ENCODE measurements around the gene SCAPER. TPM values are rescaled to one million over a fixed set of nuclear protein-coding genes. Genes with fewer than 3 reads are reported as not detected.
"Not testable (repeated sequence)": the region's sequence is repeated elsewhere in the genome, so short reads cannot be mapped to it uniquely, and the experiment has no call there.

SCAPER gene
- total RNA-seq, 2 donors from 2014 or later = 27.9 to 32.1 TPM

GRCh38 chr15:76913737-76914136 lies 8.6 kb upstream of the SCAPER start:
- no peak for DNase-seq (ENCODE audit: low spot score)
- intact Hi-C loops (cut with DNase I) = no loop called here

- intact Hi-C loops (cut with DNase I) = no loop called here
- DNase-seq (ENCODE audit: low spot score) = no peak
Measured at GRCh38 chr15:76912430-76912829, 7.3 kb upstream of the SCAPER start.

GRCh38 chr15:76905855-76906254 lies 715 bp upstream of the SCAPER start:
- DNase-seq (ENCODE audit: low spot score) = no peak
- intact Hi-C loops (cut with DNase I) = no loop called here

- no peak for DNase-seq (ENCODE audit: low spot score)
- intact Hi-C loops (cut with DNase I) = no loop called here
Measured at GRCh38 chr15:76904461-76905012, 603 bp downstream of the SCAPER start.

- no peak for DNase-seq (ENCODE audit: low spot score)
- intact Hi-C loops (cut with DNase I) = no loop called here
Measured at GRCh38 chr15:76903251-76903681, 1.9 kb downstream of the SCAPER start.

GRCh38 chr15:76901965-76902364 lies 3.2 kb downstream of the SCAPER start:
- no peak for DNase-seq (ENCODE audit: low spot score)
- intact Hi-C loops (cut with DNase I) = no loop called here

GRCh38 chr15:76899931-76900310 lies 5.2 kb downstream of the SCAPER start:
- DNase-seq (ENCODE audit: low spot score); intact Hi-C loops (cut with DNase I): not testable (repeated sequence)

- DNase-seq (ENCODE audit: low spot score); intact Hi-C loops (cut with DNase I): not testable (repeated sequence)
Measured at GRCh38 chr15:76899176-76899930, 5.8 kb downstream of the SCAPER start.

- intact Hi-C loops (cut with DNase I) = no loop called here
- DNase-seq (ENCODE audit: low spot score) = no peak
Measured at GRCh38 chr15:76898102-76898501, 7.0 kb downstream of the SCAPER start.

- intact Hi-C loops (cut with DNase I) = no loop called here
- no peak for DNase-seq (ENCODE audit: low spot score)
Measured at GRCh38 chr15:76894174-76894573, 11.0 kb downstream of the SCAPER start.

GRCh38 chr15:76892836-76893235 lies 12.3 kb downstream of the SCAPER start:
- intact Hi-C loops (cut with DNase I); DNase-seq (ENCODE audit: low spot score): not testable (repeated sequence)

GRCh38 chr15:76887280-76888141 lies 17.6 kb downstream of the SCAPER start:
- intact Hi-C loops (cut with DNase I); DNase-seq (ENCODE audit: low spot score): not testable (repeated sequence)

GRCh38 chr15:76885212-76885611 lies 19.9 kb downstream of the SCAPER start:
- intact Hi-C loops (cut with DNase I) = no loop called here

GRCh38 chr15:76875911-76876310 lies 29.2 kb downstream of the SCAPER start:
- intact Hi-C loops (cut with DNase I) = no loop called here
- DNase-seq (ENCODE audit: low spot score) = no peak

More at GRCh38 chr15:76885212-76885611, 19.9 kb downstream of the SCAPER start:
- no peak for DNase-seq (ENCODE audit: low spot score)

- DNase-seq (ENCODE audit: low spot score); intact Hi-C loops (cut with DNase I): not testable (repeated sequence)
Measured at GRCh38 chr15:76873066-76873465, 32.1 kb downstream of the SCAPER start.

GRCh38 chr15:76871930-76872329 lies 33.2 kb downstream of the SCAPER start:
- no peak for DNase-seq (ENCODE audit: low spot score)
- intact Hi-C loops (cut with DNase I) = no loop called here

- DNase-seq (ENCODE audit: low spot score) = no peak
- intact Hi-C loops (cut with DNase I) = no loop called here
Measured at GRCh38 chr15:76868740-76869139, 36.4 kb downstream of the SCAPER start.

- intact Hi-C loops (cut with DNase I) = no loop called here
- DNase-seq (ENCODE audit: low spot score) = no peak
Measured at GRCh38 chr15:76866716-76867321, 38.3 kb downstream of the SCAPER start.

- intact Hi-C loops (cut with DNase I) = no loop called here
- no peak for DNase-seq (ENCODE audit: low spot score)
Measured at GRCh38 chr15:76866008-76866407, 39.1 kb downstream of the SCAPER start.

- intact Hi-C loops (cut with DNase I) = no loop called here
Measured at GRCh38 chr15:76865548-76865991, 39.6 kb downstream of the SCAPER start.

More at GRCh38 chr15:76865548-76865991, 39.6 kb downstream of the SCAPER start:
- no peak for DNase-seq (ENCODE audit: low spot score)

Measured in posterior vena cava (tissue), 2 donors.